Loucy (cell line): ENCODE measurements around the gene PXMP4.

ENCODE experiments used
- EZH2phosphoT487 ChIP-seq: fragments of 200-600 bp; IDR thresholded peaks from 2 replicates; pipeline ENCODE4 v1.6.1; 2018; ENCODE audit warnings: antibody characterized with exemption, mild to moderate bottlenecking, moderate library complexity, borderline replicate concordance
- TF ChIP-seq, protein P1 (sequence below): fragments of 200-600 bp; sonication (generic); conservative IDR thresholded peaks from 2 replicates; pipeline ENCODE4 v1.5.1; 2014; ENCODE audit warnings: mild to moderate bottlenecking, antibody characterized with exemption, low read length

DNA sequence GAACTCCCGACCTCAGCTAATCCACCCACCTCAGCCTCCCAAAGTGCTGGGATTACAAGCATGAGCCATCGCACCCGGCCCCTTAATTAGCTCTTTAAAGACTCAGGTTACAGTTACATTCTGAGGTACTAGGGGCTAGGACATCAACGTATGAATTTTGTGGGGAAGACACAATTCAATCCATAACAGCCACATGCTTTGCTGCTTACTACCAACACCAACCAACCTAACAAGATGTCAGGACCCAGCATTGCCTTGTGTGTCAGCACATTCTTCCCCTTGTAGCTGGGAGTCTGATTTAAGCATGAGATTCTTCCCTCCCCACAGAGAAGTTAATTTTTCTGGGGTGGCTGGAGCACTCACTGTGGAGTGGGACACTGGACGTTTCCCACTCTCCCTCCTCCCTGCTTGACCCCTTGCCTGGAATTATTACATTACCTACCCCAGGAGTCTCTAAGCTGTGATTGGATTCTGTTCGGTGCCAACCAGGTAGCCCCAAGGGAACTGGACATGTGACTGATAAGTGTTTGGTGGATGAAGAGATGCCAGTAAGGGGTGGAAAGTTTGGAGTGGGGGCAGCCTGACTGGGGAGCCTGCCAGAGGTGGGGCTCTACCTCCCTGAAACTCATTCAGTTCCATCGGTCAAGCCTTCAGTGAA is 5.6 kb upstream of the PXMP4 start:
- TF ChIP-seq, protein P1, sequence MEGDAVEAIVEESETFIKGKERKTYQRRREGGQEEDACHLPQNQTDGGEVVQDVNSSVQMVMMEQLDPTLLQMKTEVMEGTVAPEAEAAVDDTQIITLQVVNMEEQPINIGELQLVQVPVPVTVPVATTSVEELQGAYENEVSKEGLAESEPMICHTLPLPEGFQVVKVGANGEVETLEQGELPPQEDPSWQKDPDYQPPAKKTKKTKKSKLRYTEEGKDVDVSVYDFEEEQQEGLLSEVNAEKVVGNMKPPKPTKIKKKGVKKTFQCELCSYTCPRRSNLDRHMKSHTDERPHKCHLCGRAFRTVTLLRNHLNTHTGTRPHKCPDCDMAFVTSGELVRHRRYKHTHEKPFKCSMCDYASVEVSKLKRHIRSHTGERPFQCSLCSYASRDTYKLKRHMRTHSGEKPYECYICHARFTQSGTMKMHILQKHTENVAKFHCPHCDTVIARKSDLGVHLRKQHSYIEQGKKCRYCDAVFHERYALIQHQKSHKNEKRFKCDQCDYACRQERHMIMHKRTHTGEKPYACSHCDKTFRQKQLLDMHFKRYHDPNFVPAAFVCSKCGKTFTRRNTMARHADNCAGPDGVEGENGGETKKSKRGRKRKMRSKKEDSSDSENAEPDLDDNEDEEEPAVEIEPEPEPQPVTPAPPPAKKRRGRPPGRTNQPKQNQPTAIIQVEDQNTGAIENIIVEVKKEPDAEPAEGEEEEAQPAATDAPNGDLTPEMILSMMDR: no peak
- no peak for TF ChIP-seq EZH2phosphoT487
